IMR-90 (cell line): Measurements from ENCODE around the gene PRR12. TPM values are rescaled to one million over a fixed set of nuclear protein-coding genes. Genes with fewer than 3 reads are reported as not detected.

Experiments
- ATAC-seq: fragments of 200-7000 bp; cut with Tn5 transposase; 2 replicates; pipeline ENCODE4 v1.9.1; 2020; ENCODE audit warnings: low read depth, mild to moderate bottlenecking, moderate library complexity
- BruUV-seq: library from RNA; stranded (reverse); fragments of 400-500 nt; replicated peaks from 2 replicates; lab custom pipeline; 2021; lab: Mats Ljungman, UMichigan
- CTCF ChIA-PET: fragments of 300-600 bp; formaldehyde crosslinking; extraction: SDS; loops from one replicate; lab custom pipeline; 2021; ENCODE audit warnings: antibody characterized with exemption; lab: Yijun Ruan, JAX
- POLR2A ChIA-PET: fragments of 300-600 bp; sonication (Branson Sonifier 250); formaldehyde crosslinking; loops from one replicate; lab custom pipeline; 2022; ENCODE audit warnings: antibody characterized with exemption; ENCODE audit not compliant: unreplicated experiment; lab: Charles Lee
- DNase-seq: peaks from one replicate; pipeline ENCODE4 v3.0.0; 2013
- H2AFZ ChIP-seq: replicated peaks from 2 replicates; pipeline ENCODE3; 2013; ENCODE audit warnings: low read length, mild to moderate bottlenecking; ENCODE audit not compliant: poor library complexity
- H2AK5ac ChIP-seq: 2 replicates; pipeline ENCODE4 v1.6.1; 2013; ENCODE audit warnings: low read depth, low read length, inconsistent platforms
- H2AK9ac ChIP-seq: replicated peaks from 2 replicates; pipeline ENCODE3; 2013; ENCODE audit warnings: mild to moderate bottlenecking, low read depth, low read length, moderate library complexity; ENCODE audit not compliant: poor library complexity
- H2BK120ac ChIP-seq: 2 replicates; pipeline ENCODE4 v1.6.1; 2013; ENCODE audit warnings: low read depth, low read length, inconsistent platforms
- H2BK15ac ChIP-seq: 3 replicates; pipeline ENCODE4 v1.6.1; 2013; ENCODE audit warnings: low read depth, low read length, inconsistent platforms
- H2BK20ac ChIP-seq: 2 replicates; pipeline ENCODE4 v1.6.1; 2013; ENCODE audit warnings: low read depth, mild to moderate bottlenecking, inconsistent platforms, low read length, moderate library complexity
- H2BK5ac ChIP-seq: 2 replicates; pipeline ENCODE4 v1.6.1; 2013; ENCODE audit warnings: mild to moderate bottlenecking, low read depth, low read length, inconsistent platforms; ENCODE audit not compliant: poor library complexity, severe bottlenecking
- H3K14ac ChIP-seq: replicated peaks from 2 replicates; pipeline ENCODE4 v1.6.1; 2013; ENCODE audit warnings: low read depth, low read length, inconsistent platforms
- H3K18ac ChIP-seq: 2 replicates; pipeline ENCODE4 v1.6.1; 2013; ENCODE audit warnings: low read depth, low read length, control low read depth
- H3K23ac ChIP-seq: 2 replicates; pipeline ENCODE4 v1.6.1; 2013; ENCODE audit warnings: low read depth, low read length, inconsistent platforms
- H3K27ac ChIP-seq: 2 replicates; pipeline ENCODE4 v1.5.1; 2013; ENCODE audit warnings: mild to moderate bottlenecking, control low read depth, low read length; ENCODE audit not compliant: insufficient read depth
- H3K27me3 ChIP-seq: 2 replicates; pipeline ENCODE4 v1.6.1; 2013; ENCODE audit warnings: low read length; ENCODE audit not compliant: control insufficient read depth, insufficient read depth
- H3K36me3 ChIP-seq: 2 replicates; pipeline ENCODE4 v1.6.1; 2013; ENCODE audit warnings: low read length, mixed read lengths; ENCODE audit not compliant: control insufficient read depth, insufficient read depth
- H3K4ac ChIP-seq: 2 replicates; pipeline ENCODE4 v1.6.1; 2013; ENCODE audit warnings: low read depth, low read length, inconsistent platforms
- H3K4me1 ChIP-seq: 2 replicates; pipeline ENCODE4 v1.6.1; 2013; ENCODE audit warnings: low read length, mixed read lengths; ENCODE audit not compliant: control insufficient read depth, insufficient read depth
- H3K4me2 ChIP-seq: 2 replicates; pipeline ENCODE4 v1.6.1; 2013; ENCODE audit warnings: low read depth, mild to moderate bottlenecking, control low read depth, low read length, moderate library complexity
- H3K4me3 ChIP-seq: 2 replicates; pipeline ENCODE4 v1.5.1; 2013; ENCODE audit warnings: low read depth, mild to moderate bottlenecking, control low read depth, low read length, moderate library complexity; ENCODE audit not compliant: insufficient read depth
- H3K56ac ChIP-seq: 2 replicates; pipeline ENCODE4 v1.6.1; 2013; ENCODE audit warnings: low read length, inconsistent platforms; ENCODE audit not compliant: insufficient read depth; ENCODE audit errors: extremely low read depth
- H3K79me1 ChIP-seq, 2 experiments: 2 replicates each; pipeline ENCODE4 v1.6.1; 2013; ENCODE audit warnings: low read length in 2 of 2, inconsistent platforms in 1 of 2, low read depth in 1 of 2
- H3K9ac ChIP-seq: 2 replicates; pipeline ENCODE4 v1.6.1; 2013; ENCODE audit warnings: low read depth, low read length, control low read depth
- H3K9me1 ChIP-seq: 2 replicates; pipeline ENCODE4 v1.6.1; 2013; ENCODE audit warnings: low read length, inconsistent platforms; ENCODE audit not compliant: insufficient read depth
- H3K9me3 ChIP-seq: 2 replicates; pipeline ENCODE4 v1.6.1; 2013; ENCODE audit warnings: low read length; ENCODE audit not compliant: control insufficient read depth, insufficient read depth
- H4K20me1 ChIP-seq: 2 replicates; pipeline ENCODE4 v1.6.1; 2013; ENCODE audit warnings: low read length, inconsistent platforms; ENCODE audit not compliant: insufficient read depth
- H4K5ac ChIP-seq: 2 replicates; pipeline ENCODE4 v1.6.1; 2013; ENCODE audit warnings: mild to moderate bottlenecking, low read depth, low read length, control low read depth
- H4K8ac ChIP-seq, 2 experiments: 2 replicates each; pipeline ENCODE4 v1.6.1; 2013; ENCODE audit warnings: low read depth in 2 of 2, low read length in 2 of 2, control low read depth in 1 of 2, inconsistent platforms in 1 of 2
- H4K91ac ChIP-seq: 2 replicates; pipeline ENCODE4 v1.6.1; 2013; ENCODE audit warnings: low read depth, low read length, inconsistent platforms; ENCODE audit not compliant: insufficient read depth
- MAFK ChIP-seq: IDR thresholded peaks from 2 replicates; pipeline ENCODE4 v1.6.1; 2012; ENCODE audit warnings: low read depth, low read length, improper control_type of control experiment
- POLR2A ChIP-seq: IDR thresholded peaks from 2 replicates; pipeline ENCODE4 v1.6.1; 2012; ENCODE audit warnings: mild to moderate bottlenecking, low read depth, low read length
- WGBS, 2 experiments: methylation state at CpG; one replicate each; pipeline versions ENCODE4 v1.1.5 to v1.1.7; 2013; ENCODE audit warnings: missing lambda C conversion rate in 2 of 2; ENCODE audit not compliant: insufficient read length in 1 of 2; ENCODE audit errors: extremely low coverage in 2 of 2; 5-methylcytosine and 5-hydroxymethylcytosine counted together
- dilution Hi-C: fragments of 300-500 bp; cut with HindIII; formaldehyde crosslinking; loops from one replicate; pipeline ENCODE4 v1.14.3; 2018; ENCODE audit warnings: low sequenced_read_pairs; ENCODE audit not compliant: unreplicated experiment
- in situ Hi-C: fragments of 300-500 bp; cut with MboI; formaldehyde crosslinking; loops from 3 replicates; pipeline ENCODE4 v1.14.3; 2019; ENCODE audit warnings: low sequenced_read_pairs, inconsistent platforms, mixed read lengths
- intact Hi-C: fragments of 100-400 bp; cut with micrococcal nuclease; formaldehyde crosslinking; loops from 2 replicates; pipeline ENCODE4 v1.10.0; 2022
- polyA plus RNA-seq, 3 experiments: library from polyadenylated mRNA; depleted of rRNA; stranded (reverse); fragments of >200 nt; gene quantifications; 2 replicates each; pipeline ENCODE4 v1.2.3, GENCODE V29; 2012; ENCODE audit warnings: low replicate concordance in 1 of 3
- total RNA-seq: library from RNA; depleted of rRNA; stranded (reverse); fragments of >200 nt; gene quantifications from 2 replicates; pipeline ENCODE4 v1.2.3, GENCODE V29; 2012
- TF ChIP-seq, protein P1 (sequence below): fragments of 150-350 bp; IDR thresholded peaks from 2 replicates; pipeline ENCODE4 v1.6.1; 2016; ENCODE audit warnings: low read depth, mild to moderate bottlenecking, low read length, moderate library complexity, borderline replicate concordance
- TF ChIP-seq, protein P2 (sequence below): fragments of 150-350 bp; IDR thresholded peaks from 2 replicates; pipeline ENCODE4 v1.6.1; 2017; ENCODE audit warnings: mild to moderate bottlenecking, antibody characterized with exemption, low read length, low read depth

The PRR12 gene
- total and polyA plus RNA-seq, 2 of the 4 experiments (the other 2 are of a cell fraction), result 0.36 to 4.1 TPM

DNA sequence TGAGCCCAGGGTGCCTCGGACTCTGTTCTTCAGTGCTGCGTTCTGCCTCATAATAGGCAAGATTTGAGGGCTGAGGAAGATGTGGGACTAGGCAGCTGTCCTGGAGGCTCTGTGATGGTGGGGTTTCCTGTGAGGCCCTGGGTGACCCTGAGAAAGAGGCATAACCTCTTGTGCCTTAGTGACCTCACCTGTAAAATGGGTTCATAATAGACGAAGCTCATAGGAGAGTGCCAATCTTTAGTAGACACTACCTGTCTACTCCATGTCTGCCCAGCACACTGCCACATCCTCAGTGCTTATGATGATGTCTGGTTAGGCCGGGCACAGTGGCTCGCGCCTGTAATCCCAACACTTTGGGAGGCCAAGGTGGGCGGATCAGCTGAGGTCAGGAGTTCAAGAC, 25.6 kb downstream of the PRR12 start:
- no peak overlapping the region for H2BK20ac ChIP-seq
- H3K4me1 ChIP-seq, result peaks cover 16% of the 10 kb centered on the region
- H3K4ac ChIP-seq, result no peak overlapping the region
- H3K27me3 ChIP-seq, result no peaks in the 10 kb centered on the region
- no peak overlapping the region for H2BK15ac ChIP-seq
- no peak overlapping the region for H3K4me3 ChIP-seq
- peaks cover 10% of the 10 kb centered on the region for H3K9me1 ChIP-seq
- POLR2A ChIA-PET, result interaction anchor here (0.5 kb wide), 1 partner anchor 19 kb away, joined by 3 read pairs; no protein-coding TSS in a partner anchor
- no peak overlapping the region for H4K91ac ChIP-seq
- no peak overlapping the region for H2AK9ac ChIP-seq
- TF ChIP-seq, protein P1, sequence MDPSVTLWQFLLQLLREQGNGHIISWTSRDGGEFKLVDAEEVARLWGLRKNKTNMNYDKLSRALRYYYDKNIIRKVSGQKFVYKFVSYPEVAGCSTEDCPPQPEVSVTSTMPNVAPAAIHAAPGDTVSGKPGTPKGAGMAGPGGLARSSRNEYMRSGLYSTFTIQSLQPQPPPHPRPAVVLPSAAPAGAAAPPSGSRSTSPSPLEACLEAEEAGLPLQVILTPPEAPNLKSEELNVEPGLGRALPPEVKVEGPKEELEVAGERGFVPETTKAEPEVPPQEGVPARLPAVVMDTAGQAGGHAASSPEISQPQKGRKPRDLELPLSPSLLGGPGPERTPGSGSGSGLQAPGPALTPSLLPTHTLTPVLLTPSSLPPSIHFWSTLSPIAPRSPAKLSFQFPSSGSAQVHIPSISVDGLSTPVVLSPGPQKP, result no peak
- TF ChIP-seq MAFK (no peak), POLR2A (no peak)
- TF ChIP-seq, protein P2, sequence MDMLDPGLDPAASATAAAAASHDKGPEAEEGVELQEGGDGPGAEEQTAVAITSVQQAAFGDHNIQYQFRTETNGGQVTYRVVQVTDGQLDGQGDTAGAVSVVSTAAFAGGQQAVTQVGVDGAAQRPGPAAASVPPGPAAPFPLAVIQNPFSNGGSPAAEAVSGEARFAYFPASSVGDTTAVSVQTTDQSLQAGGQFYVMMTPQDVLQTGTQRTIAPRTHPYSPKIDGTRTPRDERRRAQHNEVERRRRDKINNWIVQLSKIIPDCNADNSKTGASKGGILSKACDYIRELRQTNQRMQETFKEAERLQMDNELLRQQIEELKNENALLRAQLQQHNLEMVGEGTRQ, result no peak
- dilution Hi-C loops (no loop called here), in situ Hi-C loops (no loop called here), intact Hi-C loops (no loop called here)
- H3K56ac ChIP-seq, result no peak overlapping the region
- H2AK5ac ChIP-seq, result no peak overlapping the region
- CTCF ChIA-PET, result no interaction called here
- 100% methylated on average over 2 of the region's 7 CpGs; no CpG with 5 or more reads in 1 of the 2 experiments for WGBS, 2 experiments
- H3K9me3 ChIP-seq, result no peaks in the 10 kb centered on the region
- peaks cover 24% of the 10 kb centered on the region for H4K20me1 ChIP-seq
- BruUV-seq, result no TSS peak
- H3K4me2 ChIP-seq, result no peak overlapping the region
- H2AFZ ChIP-seq, result no peak overlapping the region
- ATAC-seq (no peak), DNase-seq (no peak)
- H3K79me1 ChIP-seq, result peaks cover 32 to 76% of the 10 kb centered on the region in 2 experiments
- no peak overlapping the region for H2BK5ac ChIP-seq
- peaks cover 41% of the 10 kb centered on the region for H3K36me3 ChIP-seq
- no peak overlapping the region for H3K18ac ChIP-seq
- no peak overlapping the region for H4K8ac ChIP-seq
- no peak overlapping the region for H3K9ac ChIP-seq
- no peak overlapping the region for H3K14ac ChIP-seq
- H3K23ac ChIP-seq, result no peak overlapping the region
- H4K5ac ChIP-seq, result no peak overlapping the region
- no peak overlapping the region for H3K27ac ChIP-seq
- H2BK120ac ChIP-seq, result no peak overlapping the region
